BLaER1 (cell line): Measurements from ENCODE around the gene JADE1.

Source experiments
- H3K27ac ChIP-seq: shearing (Covaris generic); formaldehyde crosslinking; 2 replicates; pipeline ENCODE4 v1.8.1; 2022
- H3K27me3 ChIP-seq: shearing (Covaris generic); formaldehyde crosslinking; 2 replicates; pipeline ENCODE4 v1.8.1; 2022
- H3K36me3 ChIP-seq: shearing (Covaris generic); formaldehyde crosslinking; 2 replicates; pipeline ENCODE4 v1.8.1; 2022
- H3K4me1 ChIP-seq: shearing (Covaris generic); formaldehyde crosslinking; 2 replicates; pipeline ENCODE4 v1.8.1; 2022
- H3K4me2 ChIP-seq: shearing (Covaris generic); formaldehyde crosslinking; 2 replicates; pipeline ENCODE4 v1.8.1; 2022
- H3K4me3 ChIP-seq: shearing (Covaris generic); formaldehyde crosslinking; 2 replicates; pipeline ENCODE4 v1.8.1; 2022
- H3K9ac ChIP-seq: shearing (Covaris generic); formaldehyde crosslinking; 2 replicates; pipeline ENCODE4 v1.8.1; 2022
- H3K9me3 ChIP-seq: shearing (Covaris generic); formaldehyde crosslinking; 2 replicates; pipeline ENCODE4 v1.8.1; 2022
- H4K20me1 ChIP-seq: shearing (Covaris generic); formaldehyde crosslinking; 2 replicates; pipeline ENCODE4 v1.8.1; 2022
- Cebpa-rat ChIP-seq: shearing (Covaris generic); IDR thresholded peaks from 2 replicates; pipeline ENCODE4 v1.8.1; 2022

The JADE1 gene

GRCh38 chr4:128782875-128783614 lies 26.5 kb upstream of the JADE1 start:
- Histone ChIP-seq H3K4me1 (no peaks in the 10 kb centered on the region), H3K27ac (no peak overlapping the region), H3K4me2 (no peak overlapping the region)

GRCh38 chr4:128787509-128788311 lies 21.8 kb upstream of the JADE1 start:
- H3K9ac ChIP-seq: no peak overlapping the region
- no peak overlapping the region for H3K4me2 ChIP-seq
- H4K20me1 ChIP-seq: no peaks in the 10 kb centered on the region
- H3K4me1 ChIP-seq: no peaks in the 10 kb centered on the region
- H3K4me3 ChIP-seq: no peak overlapping the region
- H3K36me3 ChIP-seq: no peaks in the 10 kb centered on the region
- no peak for TF ChIP-seq Cebpa-rat
- H3K9me3 ChIP-seq: no peaks in the 10 kb centered on the region
- no peak overlapping the region for H3K27ac ChIP-seq
- H3K27me3 ChIP-seq: no peaks in the 10 kb centered on the region

More at GRCh38 chr4:128782875-128783614, 26.5 kb upstream of the JADE1 start:
- Histone ChIP-seq H3K9me3 (no peaks in the 10 kb centered on the region), H3K36me3 (no peaks in the 10 kb centered on the region), H3K4me3 (no peak overlapping the region), H3K9ac (no peak overlapping the region), H4K20me1 (no peaks in the 10 kb centered on the region), H3K27me3 (no peaks in the 10 kb centered on the region)
- TF ChIP-seq Cebpa-rat: no peak

GRCh38 chr4:128793859-128794672 lies 15.4 kb upstream of the JADE1 start:
- no peak overlapping the region for H3K27ac ChIP-seq
- H3K27me3 ChIP-seq: no peaks in the 10 kb centered on the region
- no peaks in the 10 kb centered on the region for H3K36me3 ChIP-seq
- no peak overlapping the region for H3K4me2 ChIP-seq
- H3K9ac ChIP-seq: no peak overlapping the region
- no peak for TF ChIP-seq Cebpa-rat
- no peaks in the 10 kb centered on the region for H3K4me1 ChIP-seq
- no peak overlapping the region for H3K4me3 ChIP-seq
- H3K9me3 ChIP-seq: no peaks in the 10 kb centered on the region
- no peaks in the 10 kb centered on the region for H4K20me1 ChIP-seq

GRCh38 chr4:128796934-128797333 lies 12.6 kb upstream of the JADE1 start:
- Histone ChIP-seq H4K20me1 (no peaks in the 10 kb centered on the region), H3K9ac (no peak overlapping the region), H3K36me3 (no peaks in the 10 kb centered on the region), H3K4me3 (no peak overlapping the region), H3K27ac (no peak overlapping the region), H3K4me1 (no peaks in the 10 kb centered on the region), H3K9me3 (no peaks in the 10 kb centered on the region), H3K27me3 (no peaks in the 10 kb centered on the region), H3K4me2 (no peak overlapping the region)
- no peak for TF ChIP-seq Cebpa-rat

GRCh38 chr4:128800284-128800683 lies 9.2 kb upstream of the JADE1 start:
- no peaks in the 10 kb centered on the region for H3K4me1 ChIP-seq
- H3K4me2 ChIP-seq: no peak overlapping the region
- H3K9ac ChIP-seq: no peak overlapping the region
- no peak for TF ChIP-seq Cebpa-rat
- no peaks in the 10 kb centered on the region for H3K36me3 ChIP-seq
- no peak overlapping the region for H3K27ac ChIP-seq
- no peak overlapping the region for H3K4me3 ChIP-seq
- H3K9me3 ChIP-seq: no peaks in the 10 kb centered on the region
- H3K27me3 ChIP-seq: no peaks in the 10 kb centered on the region
- no peaks in the 10 kb centered on the region for H4K20me1 ChIP-seq

GRCh38 chr4:128800701-128801284 lies 8.7 kb upstream of the JADE1 start:
- no peaks in the 10 kb centered on the region for H3K27me3 ChIP-seq
- no peak overlapping the region for H3K27ac ChIP-seq
- no peaks in the 10 kb centered on the region for H4K20me1 ChIP-seq
- no peaks in the 10 kb centered on the region for H3K9me3 ChIP-seq
- H3K4me2 ChIP-seq: no peak overlapping the region
- no peaks in the 10 kb centered on the region for H3K4me1 ChIP-seq
- no peak for TF ChIP-seq Cebpa-rat
- H3K9ac ChIP-seq: no peak overlapping the region
- no peaks in the 10 kb centered on the region for H3K36me3 ChIP-seq
- no peak overlapping the region for H3K4me3 ChIP-seq

- no peak for TF ChIP-seq Cebpa-rat
- Histone ChIP-seq H3K9ac (no peak overlapping the region), H3K27me3 (no peaks in the 10 kb centered on the region), H3K4me2 (no peak overlapping the region), H4K20me1 (no peaks in the 10 kb centered on the region), H3K9me3 (no peaks in the 10 kb centered on the region), H3K27ac (no peak overlapping the region), H3K4me3 (no peak overlapping the region), H3K36me3 (no peaks in the 10 kb centered on the region), H3K4me1 (no peaks in the 10 kb centered on the region)
Measured at GRCh38 chr4:128802680-128803628, 6.5 kb upstream of the JADE1 start.

- Histone ChIP-seq H3K9me3 (no peaks in the 10 kb centered on the region), H3K36me3 (no peaks in the 10 kb centered on the region), H3K27me3 (no peaks in the 10 kb centered on the region), H4K20me1 (no peaks in the 10 kb centered on the region), H3K4me3 (no peak overlapping the region), H3K4me1 (no peaks in the 10 kb centered on the region), H3K9ac (no peak overlapping the region), H3K4me2 (no peak overlapping the region), H3K27ac (no peak overlapping the region)
- TF ChIP-seq Cebpa-rat: no peak
Measured at GRCh38 chr4:128803783-128804182, 5.7 kb upstream of the JADE1 start.
